HG03354 (cell line): ENCODE measurements around the gene GHRHR.

Source experiments
- ATAC-seq: cut with Tn5 transposase; IDR thresholded peaks from one replicate; pipeline ENCODE4 v1.9.1; 2021; ENCODE audit warnings: mild to moderate bottlenecking; ENCODE audit not compliant: unreplicated experiment, poor library complexity, severe bottlenecking

The GHRHR gene

DNA sequence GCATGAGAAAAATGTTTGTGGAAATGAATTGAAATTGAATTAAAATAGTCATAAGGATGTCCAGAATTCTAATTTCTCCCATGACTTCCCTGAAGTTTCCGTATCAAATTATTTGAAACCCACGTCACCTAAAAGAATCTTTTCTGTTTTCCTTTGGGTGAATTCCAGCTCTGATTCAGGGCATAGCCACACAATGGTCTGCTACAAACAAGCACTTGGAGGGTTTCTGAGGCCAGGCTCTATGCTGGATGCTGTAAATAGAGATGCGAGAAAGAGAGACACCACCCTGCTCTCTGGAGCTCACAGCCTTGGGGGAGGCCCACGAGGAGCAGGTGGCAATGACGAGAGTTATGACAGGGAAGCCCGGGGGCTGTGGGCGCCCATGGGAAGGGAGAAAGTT is 33.6 kb downstream of the GHRHR start:
- no peak for ATAC-seq

DNA sequence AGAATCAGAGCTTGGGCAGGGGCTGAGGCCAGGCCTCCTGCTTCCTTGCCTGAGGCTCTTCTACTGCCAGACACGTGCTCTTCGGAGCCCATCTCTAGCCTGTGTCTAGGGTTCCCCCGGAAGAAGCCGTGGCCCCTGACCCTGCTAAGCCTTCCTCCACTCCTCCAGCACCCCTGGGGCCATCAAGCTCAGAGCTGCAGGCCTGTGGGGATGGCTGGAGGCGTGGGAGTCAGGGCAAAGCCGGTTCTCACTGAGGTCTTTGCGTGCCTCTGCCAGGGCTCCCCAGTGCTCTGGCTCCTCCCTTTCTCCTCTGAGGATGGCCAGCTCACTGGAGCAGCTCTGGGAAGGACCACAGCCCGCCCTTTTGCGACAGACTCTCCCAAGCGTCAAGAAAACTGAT is 34.4 kb downstream of the GHRHR start:
- ATAC-seq: no peak

DNA sequence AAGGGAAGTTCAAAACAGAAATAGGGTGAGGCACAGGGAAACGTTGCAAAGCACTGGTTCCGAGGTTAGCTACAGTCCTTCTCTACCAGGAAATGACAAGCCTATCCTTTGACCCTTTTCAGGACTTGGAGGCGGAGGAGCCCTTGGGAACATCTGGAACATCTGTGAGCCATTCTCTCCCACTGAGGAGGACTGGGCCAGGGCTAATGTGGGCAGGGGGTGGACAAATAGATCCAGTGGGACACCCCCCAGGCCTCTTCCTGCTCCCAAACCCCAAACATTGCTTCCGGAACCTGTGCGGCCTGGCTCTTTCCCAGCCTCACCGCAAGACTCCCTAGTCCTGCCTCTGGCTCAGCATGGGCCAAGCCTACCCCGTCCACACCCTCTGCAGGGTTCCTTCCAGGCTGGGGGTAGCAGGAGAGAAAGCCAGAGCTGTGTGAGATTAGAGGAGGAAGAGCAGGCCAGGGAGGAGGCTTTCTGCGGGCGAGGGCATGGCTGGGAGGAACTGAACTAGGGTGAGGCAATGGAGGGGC is 36.5 kb downstream of the GHRHR start:
- ATAC-seq: no peak

DNA sequence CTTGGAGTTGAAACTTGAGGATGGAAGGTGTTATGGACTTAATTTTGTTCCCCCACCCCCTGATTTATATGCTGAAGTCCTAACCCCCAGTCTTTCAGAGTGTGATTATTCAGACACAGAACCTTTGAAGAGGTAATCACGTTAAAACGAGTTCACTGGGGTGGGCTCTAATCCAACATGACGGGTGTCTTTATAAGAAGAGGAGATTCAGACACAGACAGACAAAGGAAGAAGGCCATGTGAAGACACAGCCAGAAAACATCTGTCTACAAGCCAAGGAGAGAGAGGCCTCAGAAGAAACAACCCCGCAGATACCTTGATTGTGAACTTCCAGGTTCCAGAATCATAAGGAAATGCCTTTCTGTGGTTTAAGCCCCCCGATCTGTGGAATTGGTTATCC is 37.0 kb downstream of the GHRHR start:
- no peak for ATAC-seq

DNA sequence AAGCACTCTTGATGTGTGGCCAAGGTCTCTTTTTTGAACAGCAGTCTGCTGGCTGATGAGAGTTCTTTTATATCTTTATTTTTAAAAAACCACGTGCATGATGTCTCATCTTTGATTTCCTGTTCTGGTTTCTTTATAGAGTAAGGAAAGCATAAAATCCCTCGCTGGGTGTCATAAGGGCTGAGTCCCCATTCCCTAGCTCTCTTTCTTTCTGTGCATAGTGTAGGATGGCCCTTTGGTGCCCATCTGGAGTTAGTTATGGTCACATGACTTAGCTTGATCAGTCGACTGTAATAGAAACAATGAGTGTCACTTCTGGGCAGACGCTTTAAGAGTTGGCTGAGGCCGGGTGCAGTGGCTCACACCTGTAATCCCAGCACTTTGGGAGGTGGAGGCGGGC is 38.5 kb downstream of the GHRHR start:
- ATAC-seq: no peak

DNA sequence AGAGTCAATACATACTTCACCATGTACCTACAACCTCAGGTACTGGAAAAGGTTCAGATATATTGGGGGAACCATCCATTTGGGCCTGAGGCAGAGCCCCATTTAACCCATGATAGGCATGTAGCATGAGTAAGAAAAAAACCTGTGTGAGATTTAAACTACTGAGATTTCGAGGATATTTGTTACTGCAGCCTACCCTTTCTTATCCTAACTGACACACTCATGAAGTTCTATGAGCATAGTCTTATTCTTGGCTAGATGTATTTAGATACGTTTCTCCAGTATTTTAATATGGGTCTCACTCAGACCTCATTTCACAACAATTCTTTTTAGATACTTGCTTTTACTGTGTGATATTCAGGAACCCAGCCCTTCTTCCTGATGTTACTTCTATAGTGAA is 39.3 kb downstream of the GHRHR start:
- no peak for ATAC-seq

DNA sequence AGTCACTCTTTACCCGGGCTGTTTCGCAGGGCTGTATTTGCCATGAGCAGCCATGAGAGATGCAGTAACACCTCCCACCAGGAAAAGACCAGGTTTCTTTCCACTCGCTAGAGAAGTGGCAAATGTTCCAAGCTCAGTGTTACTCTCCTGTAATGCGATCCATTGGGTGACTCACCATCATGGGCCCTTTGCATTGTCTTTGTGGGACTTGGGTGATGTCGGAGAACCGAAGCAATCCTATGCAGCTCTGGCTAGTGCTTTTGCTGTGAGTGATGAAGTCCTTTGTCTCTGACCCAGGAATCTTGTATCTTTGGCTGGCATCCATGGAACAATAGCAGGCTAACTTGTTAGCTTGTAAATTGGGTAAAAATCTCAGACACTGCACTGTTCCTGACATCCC is 40.0 kb downstream of the GHRHR start:
- ATAC-seq: no peak

DNA sequence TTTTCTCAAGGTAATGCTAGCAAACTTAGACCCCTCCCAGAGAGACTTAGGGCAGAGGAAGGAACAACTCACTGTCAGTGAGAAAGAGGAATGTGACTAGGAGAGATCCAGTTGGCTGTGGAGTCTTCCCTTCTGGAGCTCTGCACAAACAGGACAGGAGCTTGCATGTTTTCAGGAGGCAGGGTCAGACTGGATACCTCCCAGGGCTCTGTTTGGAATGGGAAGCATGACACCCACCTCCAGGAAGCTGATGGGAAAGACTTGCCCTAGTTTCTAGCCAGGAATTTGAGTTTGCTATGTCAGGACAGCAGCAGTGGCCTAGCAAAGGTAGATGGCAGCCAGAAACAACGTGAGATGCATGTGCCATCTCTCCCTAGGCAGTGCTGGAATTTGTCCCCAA is 40.6 kb downstream of the GHRHR start:
- ATAC-seq: no peak

DNA sequence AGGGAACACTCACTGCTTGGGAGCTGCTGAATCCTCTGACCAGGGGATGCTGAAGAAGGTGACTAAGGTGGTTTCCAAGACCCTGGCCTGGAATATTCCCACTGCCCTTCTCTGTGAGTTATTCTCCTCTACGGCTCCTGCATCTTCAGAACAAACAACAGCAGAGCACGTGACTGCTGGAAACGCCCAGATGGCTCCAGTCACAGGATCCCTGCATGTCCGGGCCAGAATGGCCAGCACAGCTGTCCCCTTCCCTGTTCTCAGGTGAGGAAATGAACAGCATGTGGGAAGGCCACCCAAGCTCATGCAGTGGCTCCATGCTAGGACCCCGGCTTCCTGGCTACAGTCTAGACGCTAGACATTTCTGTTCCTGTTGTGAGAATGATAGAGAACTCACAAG is 43.1 kb downstream of the GHRHR start:
- no peak for ATAC-seq

DNA sequence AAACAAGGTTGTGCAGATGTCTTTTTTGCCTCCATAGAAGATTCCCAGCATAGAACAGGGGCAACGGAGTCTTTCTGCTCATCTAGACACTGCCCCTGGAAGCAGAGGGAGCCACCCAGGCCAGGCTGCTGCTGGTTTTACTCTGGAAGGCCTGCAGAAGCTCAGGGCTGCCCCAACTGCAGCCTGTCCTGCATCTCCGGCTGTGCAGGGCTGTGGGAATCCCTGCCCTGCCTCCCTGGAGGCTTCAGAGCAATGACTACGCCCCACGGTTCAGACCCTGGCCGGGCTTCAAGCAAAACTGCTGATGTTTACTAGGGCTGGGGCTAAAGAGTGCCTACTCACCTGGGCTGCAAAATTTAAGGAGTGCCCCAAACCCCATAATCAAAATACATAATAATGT is 43.9 kb downstream of the GHRHR start:
- ATAC-seq: no peak

DNA sequence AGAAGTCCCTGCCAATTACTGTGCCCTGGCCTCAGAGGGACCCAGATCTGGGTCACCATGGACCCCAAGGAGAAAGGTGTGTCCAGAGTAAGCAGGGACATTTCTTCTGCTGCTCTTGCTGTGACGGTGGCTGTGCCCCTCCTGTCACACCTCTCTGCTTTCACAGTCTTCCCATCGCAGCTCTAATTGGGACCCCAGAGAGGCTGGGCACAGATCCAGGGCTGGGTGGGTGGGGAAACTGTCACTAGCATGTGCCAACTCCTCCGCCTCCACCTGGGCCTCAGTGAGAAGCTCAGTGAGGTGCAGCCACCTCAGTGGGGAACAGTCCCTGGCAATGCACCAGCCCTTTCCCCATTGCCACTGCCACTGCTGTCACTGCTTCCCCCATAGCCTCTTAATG is 51.1 kb downstream of the GHRHR start:
- ATAC-seq: no peak

DNA sequence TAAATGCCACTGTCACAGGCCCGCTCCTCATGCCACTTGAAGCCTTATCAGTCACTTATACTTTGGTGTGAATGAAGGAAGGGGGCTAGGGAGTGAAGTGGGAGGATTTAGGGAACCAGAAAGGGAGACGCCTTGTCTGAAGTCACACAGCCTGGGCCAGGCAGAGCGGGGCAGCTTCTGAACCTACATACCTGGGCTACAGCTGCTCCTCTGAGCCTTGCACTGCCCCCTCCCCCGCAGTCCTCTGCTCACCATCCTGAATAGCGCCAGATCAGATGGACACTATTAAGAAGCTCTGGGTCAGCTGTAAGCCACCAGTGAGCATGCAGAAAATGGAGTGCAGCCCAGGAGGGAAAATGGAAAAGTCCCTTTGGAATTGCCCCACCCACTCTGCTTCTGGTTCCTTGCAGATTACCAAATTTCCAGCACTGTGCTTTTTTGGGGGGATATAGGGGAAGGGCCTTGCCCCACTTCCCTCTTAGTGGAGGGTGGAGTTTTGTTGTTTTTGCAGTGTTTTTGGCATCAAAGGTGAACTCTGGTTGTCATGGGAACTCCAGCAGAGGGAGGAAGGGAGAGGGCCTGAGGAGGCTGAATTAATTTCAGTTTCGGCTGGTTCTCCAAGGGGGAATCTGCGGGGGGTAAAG is 53.4 kb downstream of the GHRHR start:
- no peak for ATAC-seq

DNA sequence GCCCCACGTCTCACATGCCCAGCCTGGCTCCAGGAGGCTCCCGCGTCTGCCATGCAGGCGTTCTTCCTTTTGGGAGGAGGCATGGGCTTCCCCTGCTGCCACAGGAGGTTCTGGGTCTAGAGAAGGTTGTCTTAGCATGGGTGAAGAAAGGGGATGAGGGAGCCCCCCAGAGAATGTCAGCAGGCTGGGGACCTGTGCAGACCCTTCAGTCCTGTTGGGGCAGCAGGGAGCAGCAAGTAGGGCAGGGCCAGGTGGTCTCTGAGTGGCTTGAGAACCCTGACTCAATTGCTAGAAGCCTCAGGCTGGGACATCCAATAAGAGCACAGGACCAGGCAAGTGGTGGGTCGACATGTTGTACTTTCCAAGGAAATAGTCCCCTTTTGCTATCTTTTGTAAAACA is 54.0 kb downstream of the GHRHR start:
- no peak for ATAC-seq

DNA sequence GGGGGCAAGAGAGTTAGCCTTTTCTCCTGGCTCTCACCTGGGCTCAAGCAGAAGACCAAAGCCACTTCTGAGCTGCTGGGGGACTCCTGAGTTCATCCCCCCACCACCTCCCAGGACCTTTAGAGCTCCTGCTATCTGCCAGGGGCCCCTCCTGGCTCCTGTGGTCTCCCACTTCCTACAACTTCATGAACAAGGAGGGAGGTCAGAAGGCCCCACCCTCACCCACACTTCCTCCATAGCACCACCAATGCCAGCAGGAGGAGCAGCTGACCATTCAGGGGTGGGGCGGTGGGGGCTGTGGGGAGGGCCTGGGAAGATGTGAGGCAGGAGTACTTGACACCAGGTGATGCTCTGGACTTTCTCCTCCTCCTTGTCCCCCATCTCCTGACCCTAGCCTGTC is 55.8 kb downstream of the GHRHR start:
- ATAC-seq: no peak

DNA sequence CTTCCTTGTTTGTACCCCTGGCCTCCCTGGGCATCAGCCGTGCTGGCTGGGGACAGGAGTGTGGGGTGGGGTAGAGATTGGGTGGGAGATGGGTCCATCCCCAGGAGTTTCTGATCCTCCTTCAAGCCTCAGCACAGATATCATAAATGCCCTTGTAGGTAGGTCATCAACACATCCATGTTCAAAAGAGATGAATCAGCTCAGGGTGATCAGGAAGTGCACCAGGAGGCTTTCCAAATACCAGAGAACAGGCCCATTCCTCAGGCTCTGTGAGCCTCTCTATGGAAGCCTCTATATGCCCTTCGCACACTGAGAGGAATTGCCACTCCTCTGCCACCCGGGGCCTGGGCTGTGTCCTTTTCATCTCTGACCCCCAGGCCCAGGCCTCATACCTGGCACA is 56.4 kb downstream of the GHRHR start:
- no peak for ATAC-seq

DNA sequence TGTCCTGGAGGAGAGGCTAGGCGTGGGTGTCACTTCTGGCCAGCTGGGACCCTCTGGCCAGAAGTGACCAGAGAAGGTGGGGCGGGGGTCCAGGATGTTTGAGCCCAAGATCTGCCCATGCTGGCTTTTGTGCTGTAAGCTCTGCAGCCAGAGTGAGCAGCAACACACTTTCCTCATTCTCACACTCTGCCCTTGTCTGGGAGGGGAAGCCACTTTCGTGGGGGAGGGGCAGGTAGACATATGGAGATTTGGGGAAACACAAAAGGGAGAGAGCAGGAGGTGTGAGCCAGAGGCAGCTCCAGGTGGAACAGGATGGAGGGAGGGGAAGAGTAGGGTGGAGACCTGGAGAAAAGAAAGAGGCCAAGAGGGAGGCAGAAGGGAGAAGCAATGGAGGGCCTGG is 56.9 kb downstream of the GHRHR start:
- ATAC-seq: no peak

DNA sequence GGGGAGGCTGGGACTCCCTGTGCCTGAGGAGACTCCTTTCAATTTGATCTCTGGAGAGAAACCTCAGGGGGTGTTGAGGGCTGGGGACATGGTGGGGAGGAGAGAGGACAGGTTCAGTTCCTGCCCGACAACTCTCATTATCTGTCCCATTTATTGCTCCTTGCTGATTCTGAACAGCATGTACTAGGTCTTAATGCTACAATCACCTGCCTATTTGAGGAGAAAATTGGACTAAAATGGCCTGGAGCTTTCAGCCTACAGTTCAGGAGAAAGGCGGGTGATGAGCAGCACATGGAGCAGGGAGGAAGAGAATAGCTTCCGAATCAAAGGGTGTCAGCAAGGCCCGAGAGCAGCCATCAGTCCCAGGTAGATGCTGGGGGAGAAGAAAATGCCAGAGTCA is 58.4 kb downstream of the GHRHR start:
- ATAC-seq: no peak

DNA sequence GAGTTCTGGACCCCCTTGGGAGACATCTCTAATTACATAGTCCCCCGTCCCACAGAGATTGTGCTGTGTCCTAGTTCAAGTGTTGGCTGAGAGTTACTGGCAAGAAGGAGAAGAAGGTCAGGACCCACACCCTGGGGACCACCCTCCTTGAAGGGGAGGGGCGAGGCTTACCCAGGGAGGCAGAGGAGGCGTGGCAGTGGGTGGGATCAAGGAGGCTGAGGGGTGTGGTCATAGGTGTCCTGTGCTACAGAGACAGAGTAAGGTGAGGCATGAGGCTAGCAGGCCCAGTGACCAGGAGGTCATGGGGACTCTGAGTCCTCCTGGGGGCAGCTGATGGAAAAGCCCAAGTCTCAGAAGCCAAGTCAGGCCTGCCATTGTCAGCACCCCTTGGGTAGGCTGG is 59.0 kb downstream of the GHRHR start:
- no peak for ATAC-seq

DNA sequence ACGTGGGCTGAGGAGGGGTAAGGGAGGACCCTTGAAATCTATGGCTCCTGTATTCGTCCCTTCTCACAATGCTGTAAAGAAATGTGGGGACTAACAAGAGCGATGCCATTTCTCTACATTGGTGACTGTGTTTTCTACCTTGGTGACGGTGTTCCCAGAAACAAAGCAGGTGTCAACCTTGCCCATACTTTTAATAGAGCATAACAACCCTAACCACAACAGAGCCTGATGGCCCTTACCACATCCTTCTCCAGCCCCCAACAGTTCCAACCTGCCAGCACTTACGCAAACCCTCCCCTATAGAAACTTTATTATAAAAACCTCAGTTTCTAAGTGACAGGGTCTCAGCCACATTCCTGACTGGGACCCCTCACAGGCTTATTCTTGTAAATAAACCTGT is 60.1 kb downstream of the GHRHR start:
- ATAC-seq: peak; percentile 58

DNA sequence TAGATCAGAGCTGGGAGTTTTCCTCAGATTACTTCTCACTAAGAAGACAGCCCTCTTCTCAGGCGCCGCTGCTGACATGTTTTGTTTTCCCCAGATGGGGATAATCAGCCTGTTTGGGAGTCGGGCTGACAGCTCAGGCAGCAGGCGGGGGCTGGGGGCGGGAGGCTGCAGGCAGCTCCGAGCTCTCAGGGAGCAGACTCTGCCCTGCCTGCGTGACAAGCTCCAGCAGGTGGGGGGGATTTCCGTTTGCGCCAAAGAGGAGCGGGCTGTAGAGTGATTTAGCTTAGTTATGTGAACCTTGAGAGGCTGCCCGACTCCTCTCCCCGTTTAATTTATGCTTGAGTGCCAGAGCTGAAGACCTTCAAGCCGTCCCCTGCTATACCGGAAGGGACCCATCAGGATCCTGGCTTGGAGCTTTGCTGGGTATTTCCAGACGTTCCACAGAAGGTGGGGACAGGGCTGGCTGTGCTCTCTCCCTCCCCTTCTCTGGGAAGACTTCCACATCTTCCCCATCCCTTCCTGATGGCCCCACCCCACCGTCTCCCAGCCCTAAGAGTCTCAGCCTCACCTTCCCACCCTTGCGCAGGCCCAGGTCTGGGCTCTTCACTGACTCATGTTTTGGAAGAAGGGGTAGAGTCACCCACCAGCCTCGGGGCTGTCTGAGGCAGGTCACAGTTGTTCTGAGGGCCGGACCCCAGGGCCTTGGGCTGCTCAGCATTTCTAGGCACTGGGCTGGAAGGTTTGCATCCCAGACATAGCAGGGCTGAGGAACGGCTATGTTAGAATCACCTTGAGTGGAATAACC is 63.6 kb downstream of the GHRHR start:
- ATAC-seq: peak; percentile 58

DNA sequence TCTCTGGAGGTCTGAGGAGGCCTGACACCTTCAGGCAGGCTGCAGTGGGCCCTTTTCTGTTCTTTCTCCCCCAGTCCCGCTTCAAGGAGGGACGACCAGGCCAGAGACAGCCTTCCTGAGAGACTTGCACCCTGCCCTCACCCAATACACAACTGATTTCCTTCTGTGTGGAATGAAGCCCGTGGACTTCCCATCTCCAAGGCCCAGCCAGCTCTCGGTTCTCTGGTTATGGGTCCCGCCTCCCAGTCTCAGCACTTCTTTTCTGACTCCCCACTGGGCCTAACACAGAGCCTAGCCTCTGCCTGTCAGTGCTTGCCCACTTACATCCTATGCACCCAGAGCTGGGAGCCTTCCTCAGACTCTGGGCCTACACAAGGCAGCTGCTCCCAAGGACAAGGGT is 64.3 kb downstream of the GHRHR start:
- no peak for ATAC-seq
